C4-2B (cell line): ENCODE results near the gene CREM.
A peak's percentile ranks its signal among the peaks of the same experiment; 100 is the strongest.
"Not testable (repeated sequence)": the region's sequence is repeated elsewhere in the genome, so short reads cannot be mapped to it uniquely, and the experiment has no call there.

Experiments
- H3K27ac ChIP-seq: fragments of 450-650 bp; 2 replicates; pipeline ENCODE4 v1.5.1; 2017
- ZFX ChIP-seq: fragments of 450-650 bp; IDR thresholded peaks from 2 replicates; pipeline ENCODE4 v1.6.1; 2017
- TF ChIP-seq, protein P1 (sequence below): fragments of 450-650 bp; conservative IDR thresholded peaks from 2 replicates; pipeline ENCODE4 v1.5.1; 2017; ENCODE audit warnings: mild to moderate bottlenecking

CREM gene

DNA sequence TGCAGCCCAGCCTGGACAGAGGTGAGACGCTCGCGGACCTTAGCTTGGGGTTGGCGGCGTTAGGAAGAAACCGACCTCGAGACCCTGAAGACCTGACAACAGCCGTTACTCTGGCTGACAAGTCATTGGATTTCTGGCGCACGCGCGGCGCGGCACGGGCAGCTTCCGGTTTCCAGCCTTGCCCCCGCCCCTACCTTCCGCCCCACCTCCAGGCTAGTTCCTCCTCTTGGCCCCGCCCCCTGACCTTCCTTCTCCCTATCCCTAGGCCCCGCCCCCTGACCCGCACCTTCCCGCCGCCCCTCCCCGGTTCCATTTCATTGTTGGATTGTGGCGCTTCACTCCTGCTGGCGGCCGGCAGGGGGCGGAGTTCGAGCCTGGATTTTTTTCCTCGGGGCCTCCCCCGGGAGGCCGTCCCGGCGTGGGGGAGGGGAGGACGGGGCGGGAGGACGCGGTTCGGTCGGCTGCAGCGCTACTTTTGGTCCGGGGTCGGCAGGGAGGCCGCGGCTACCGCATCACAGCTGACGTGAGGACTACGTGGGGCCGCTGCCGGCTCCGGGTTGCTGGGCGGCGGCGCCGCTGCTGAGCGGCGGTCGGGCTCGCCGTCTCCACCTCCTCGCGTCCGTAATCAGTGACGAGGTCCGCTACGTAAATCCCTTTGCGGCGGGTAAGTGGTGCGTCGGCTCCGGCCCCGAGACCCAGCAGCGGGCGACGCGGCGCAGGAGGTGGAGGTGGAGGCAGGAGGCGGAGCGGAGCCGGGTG lies at the start of gene CREM:
Gene CREM, plus strand, starts transcription at position 317 of the 759 bp plus-strand sequence. CDS start 10,990 bp downstream, outside the sequence.
- no peak for TF ChIP-seq ZFX
- TF ChIP-seq, protein P1, sequence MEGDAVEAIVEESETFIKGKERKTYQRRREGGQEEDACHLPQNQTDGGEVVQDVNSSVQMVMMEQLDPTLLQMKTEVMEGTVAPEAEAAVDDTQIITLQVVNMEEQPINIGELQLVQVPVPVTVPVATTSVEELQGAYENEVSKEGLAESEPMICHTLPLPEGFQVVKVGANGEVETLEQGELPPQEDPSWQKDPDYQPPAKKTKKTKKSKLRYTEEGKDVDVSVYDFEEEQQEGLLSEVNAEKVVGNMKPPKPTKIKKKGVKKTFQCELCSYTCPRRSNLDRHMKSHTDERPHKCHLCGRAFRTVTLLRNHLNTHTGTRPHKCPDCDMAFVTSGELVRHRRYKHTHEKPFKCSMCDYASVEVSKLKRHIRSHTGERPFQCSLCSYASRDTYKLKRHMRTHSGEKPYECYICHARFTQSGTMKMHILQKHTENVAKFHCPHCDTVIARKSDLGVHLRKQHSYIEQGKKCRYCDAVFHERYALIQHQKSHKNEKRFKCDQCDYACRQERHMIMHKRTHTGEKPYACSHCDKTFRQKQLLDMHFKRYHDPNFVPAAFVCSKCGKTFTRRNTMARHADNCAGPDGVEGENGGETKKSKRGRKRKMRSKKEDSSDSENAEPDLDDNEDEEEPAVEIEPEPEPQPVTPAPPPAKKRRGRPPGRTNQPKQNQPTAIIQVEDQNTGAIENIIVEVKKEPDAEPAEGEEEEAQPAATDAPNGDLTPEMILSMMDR, result peak; percentile 94

DNA sequence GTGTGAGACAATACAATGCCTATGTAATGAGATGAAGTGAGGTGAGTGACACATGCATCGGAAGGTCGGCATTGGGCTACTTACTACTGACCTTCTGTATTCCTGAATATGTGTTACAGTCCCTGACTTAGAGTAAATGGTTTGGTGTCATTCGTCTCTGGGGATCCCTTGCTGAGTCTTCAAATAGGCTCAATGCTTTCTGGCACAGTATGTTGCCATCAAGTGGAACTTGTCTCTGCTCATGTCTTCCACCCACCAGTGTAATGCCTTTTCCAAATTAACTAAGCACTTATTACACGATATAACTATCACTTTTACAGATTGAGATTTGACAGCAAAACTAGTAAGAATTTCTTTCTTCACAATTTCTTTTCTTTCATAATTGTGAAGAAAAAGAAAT lies 47.4 kb upstream of the CREM start:
- TF ChIP-seq ZFX, result no peak
- TF ChIP-seq, protein P1, result no peak
- H3K27ac ChIP-seq, result no peak overlapping the region

More for the DNA sequence above, at the start of gene CREM:
- peak within 1 kb of the TSS; percentile 95 for H3K27ac ChIP-seq

DNA sequence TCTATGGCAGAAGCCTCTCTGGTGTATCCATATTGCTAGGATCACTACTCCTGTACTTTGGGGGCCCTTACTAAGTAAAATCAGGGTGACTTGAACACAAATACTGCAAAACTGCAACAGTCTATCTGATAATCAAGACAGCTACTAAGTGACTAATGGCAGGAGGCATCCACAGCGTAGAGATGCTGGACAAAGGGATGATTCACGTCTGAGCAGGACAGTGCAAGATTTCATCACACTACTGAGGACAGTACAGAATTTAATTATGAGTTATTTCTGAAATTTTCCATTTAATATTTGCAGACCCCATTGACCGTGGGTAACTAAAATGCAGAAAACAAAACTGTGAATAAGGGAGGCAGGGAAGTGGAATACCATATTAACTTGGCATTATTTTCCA lies 46.9 kb upstream of the CREM start:
- H3K27ac ChIP-seq, result no peak overlapping the region
- TF ChIP-seq, protein P1, result no peak
- no peak for TF ChIP-seq ZFX

DNA sequence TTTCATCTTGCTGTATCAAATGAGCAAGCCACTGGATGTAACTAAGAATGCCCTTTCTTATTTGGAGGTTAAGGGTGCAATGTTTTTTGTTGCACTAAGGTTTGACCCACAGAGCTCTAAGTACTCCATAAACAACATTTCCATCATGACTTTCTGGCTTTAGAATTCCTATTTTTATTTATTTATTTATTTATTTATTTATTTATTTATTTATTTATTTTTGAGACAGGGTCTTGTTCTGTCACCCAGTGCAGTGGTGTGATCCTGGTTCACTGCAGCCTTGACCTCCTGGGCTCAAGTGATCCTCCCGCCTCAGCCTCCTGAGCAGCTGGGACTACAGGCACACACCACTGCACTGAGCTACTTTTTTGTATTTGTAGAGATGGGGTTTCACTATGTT lies 46.4 kb upstream of the CREM start:
- H3K27ac ChIP-seq, result not testable (repeated sequence)

DNA sequence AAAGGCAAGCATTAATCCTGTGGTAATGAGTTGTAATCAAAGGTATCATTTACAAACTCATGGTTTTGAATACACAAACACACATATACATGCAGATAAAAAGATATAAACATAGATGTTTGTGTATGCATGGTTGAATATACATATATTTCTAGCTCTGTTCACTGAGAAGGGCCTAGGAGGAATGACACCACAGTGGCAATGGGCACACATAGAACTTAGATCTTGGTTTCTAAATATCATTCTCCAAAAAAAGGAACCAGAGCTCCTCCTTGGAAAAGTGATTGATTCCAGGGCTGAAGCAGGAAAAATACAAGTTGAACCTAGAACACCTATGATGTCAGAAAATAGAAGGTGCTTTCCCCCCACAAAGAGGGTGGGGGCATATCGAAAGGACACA lies 43.4 kb upstream of the CREM start:
- TF ChIP-seq, protein P1, result no peak
- no peak for TF ChIP-seq ZFX
- H3K27ac ChIP-seq, result no peak overlapping the region

DNA sequence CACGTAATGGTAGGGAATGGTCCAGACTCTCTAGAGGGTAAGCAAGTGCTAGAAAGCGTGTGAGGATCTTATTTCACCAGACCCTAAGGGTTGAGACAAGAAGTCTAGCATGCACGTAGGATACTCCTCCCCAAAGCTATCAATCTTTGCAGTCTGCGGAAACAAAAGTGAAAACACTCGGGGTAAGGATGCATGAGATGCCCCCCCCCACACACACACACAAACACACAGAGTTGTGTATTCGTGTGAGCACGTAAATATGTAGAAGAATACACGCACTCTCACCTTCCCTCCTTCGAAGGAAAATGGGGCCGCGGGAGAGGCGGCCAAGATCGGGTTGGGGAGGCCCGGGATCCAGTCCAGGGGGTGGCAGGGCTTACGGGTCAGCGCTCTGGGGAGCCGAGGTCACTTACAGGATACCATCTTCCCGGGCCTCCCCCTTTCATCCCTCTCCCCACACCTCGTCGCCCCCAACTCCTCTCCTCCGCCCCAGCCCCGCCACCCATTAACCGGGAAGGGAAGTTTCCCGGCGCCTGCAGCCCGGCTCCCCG lies 37.0 kb upstream of the CREM start:
- TF ChIP-seq, protein P1, result no peak
- TF ChIP-seq ZFX, result no peak
- peak overlapping the region; percentile 86 for H3K27ac ChIP-seq

DNA sequence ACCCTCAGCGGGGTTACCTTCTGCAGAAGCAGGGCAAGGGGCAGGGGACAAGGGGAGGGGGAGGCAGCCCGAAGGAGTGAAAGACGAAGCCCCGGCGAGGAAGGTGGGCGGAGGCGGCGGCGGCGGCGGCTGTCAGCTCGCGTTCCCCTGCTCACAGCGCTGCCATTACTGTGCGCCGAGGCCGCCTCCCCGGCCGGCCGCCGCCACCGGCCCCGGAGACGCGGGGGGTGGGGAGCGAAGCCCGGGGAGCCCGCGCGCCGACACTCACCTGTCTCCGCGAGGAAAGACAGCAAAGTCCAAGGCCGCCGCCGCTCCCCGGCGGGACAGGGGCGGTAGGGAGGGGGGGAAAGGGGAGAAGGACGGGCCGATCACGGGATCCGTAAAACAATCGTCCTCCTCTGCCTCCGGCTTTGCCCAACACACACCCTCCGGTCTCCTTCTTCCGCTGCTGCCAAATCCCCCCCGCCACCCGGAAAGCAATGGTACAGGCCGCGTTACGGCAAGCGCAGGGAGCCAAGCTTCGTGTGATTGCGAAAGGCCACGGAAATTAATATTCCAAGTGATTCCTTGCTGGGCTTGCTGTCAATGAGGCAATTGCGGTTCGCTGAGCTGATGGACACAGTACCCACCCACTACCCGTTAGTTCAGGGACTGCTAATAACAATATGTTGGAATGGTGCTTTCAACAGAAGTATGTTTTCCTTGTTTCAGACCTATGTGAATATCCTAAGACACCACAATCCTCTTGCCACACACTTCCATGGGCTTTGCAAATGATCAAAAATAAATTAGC lies 36.3 kb upstream of the CREM start, which contains the start of gene CUL2:
Gene CUL2, minus strand, starts transcription at position 180 of the 793 bp plus-strand sequence. CDS start 19,024 bp downstream, outside the sequence.
- TF ChIP-seq, protein P1, result no peak
- H3K27ac ChIP-seq, result peak within 1 kb of the TSS; percentile 86
